Measurements from ENCODE around the gene TOP1.

DNA sequence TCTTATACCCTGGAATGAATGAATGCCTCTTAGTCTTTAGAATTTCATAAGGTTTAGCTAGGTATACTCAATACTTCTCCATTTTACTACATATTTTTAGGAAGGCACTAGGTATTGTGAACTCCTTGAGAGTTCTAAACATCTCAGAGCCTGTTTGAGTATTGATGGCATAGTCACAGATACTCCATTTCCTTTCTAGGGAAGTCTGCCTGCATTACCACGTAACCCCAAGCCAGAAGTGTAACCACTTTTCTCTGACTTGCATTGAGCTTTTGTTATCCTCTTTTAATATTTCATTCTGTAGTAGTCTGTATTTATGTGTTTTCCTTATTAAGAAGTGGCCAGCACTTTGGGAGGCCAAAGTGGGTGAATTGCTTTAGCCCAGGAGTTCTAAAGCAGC, 12.2 kb downstream of the TOP1 start:
- TF ChIP-seq, protein P1, sequence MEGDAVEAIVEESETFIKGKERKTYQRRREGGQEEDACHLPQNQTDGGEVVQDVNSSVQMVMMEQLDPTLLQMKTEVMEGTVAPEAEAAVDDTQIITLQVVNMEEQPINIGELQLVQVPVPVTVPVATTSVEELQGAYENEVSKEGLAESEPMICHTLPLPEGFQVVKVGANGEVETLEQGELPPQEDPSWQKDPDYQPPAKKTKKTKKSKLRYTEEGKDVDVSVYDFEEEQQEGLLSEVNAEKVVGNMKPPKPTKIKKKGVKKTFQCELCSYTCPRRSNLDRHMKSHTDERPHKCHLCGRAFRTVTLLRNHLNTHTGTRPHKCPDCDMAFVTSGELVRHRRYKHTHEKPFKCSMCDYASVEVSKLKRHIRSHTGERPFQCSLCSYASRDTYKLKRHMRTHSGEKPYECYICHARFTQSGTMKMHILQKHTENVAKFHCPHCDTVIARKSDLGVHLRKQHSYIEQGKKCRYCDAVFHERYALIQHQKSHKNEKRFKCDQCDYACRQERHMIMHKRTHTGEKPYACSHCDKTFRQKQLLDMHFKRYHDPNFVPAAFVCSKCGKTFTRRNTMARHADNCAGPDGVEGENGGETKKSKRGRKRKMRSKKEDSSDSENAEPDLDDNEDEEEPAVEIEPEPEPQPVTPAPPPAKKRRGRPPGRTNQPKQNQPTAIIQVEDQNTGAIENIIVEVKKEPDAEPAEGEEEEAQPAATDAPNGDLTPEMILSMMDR (conservative IDR thresholded peaks at IDR 0.05; ENCODE audit: low read depth, low read length), result no peak
- TF ChIP-seq EZH2 (IDR thresholded peaks at IDR 0.05; ENCODE audit: low read length, unreplicated experiment) (no peak), EZH2phosphoT487 (IDR thresholded peaks at IDR 0.05; ENCODE audit: borderline replicate concordance, low read length) (no peak)

Data from PC-3 (cell line).